HL-60 (cell line): Measurements from ENCODE around the gene IL31RA.

Experiments used
- POLR2AphosphoS5 ChIP-seq: IDR thresholded peaks from 2 replicates; pipeline ENCODE4 v1.6.1; 2012; ENCODE audit warnings: low read depth
- REST ChIP-seq: IDR thresholded peaks from 2 replicates; pipeline ENCODE4 v1.6.1; 2012; ENCODE audit warnings: low read depth; ENCODE audit not compliant: insufficient replicate concordance
- SPI1 ChIP-seq: IDR thresholded peaks from 2 replicates; pipeline ENCODE4 v1.6.1; 2012; ENCODE audit warnings: low read depth, mild to moderate bottlenecking, borderline replicate concordance
- TF ChIP-seq, protein P1 (sequence below): IDR thresholded peaks from one replicate; pipeline ENCODE4 v1.5.1; 2011; ENCODE audit warnings: low read length, control low read depth, inconsistent platforms; ENCODE audit not compliant: insufficient read depth

DNA sequence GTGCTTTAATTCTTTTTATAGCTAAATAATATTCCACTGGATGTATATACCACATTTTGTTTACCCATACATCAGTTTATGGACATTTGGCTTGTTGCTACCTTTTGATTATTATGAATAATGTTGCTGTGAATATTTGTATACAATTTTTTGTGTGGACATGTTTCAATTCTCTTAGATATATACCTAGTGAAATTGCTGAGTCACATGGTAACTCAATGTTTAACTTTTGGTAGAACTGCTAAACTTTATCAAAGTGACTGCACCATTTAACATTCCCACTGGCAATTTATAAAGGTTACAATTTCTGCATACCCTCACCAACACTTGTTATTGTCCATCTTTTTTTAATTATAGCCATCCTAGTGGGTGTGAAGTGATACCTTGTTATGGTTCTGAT, 22.1 kb downstream of the IL31RA start:
- no peak for TF ChIP-seq POLR2AphosphoS5
- TF ChIP-seq, protein P1, sequence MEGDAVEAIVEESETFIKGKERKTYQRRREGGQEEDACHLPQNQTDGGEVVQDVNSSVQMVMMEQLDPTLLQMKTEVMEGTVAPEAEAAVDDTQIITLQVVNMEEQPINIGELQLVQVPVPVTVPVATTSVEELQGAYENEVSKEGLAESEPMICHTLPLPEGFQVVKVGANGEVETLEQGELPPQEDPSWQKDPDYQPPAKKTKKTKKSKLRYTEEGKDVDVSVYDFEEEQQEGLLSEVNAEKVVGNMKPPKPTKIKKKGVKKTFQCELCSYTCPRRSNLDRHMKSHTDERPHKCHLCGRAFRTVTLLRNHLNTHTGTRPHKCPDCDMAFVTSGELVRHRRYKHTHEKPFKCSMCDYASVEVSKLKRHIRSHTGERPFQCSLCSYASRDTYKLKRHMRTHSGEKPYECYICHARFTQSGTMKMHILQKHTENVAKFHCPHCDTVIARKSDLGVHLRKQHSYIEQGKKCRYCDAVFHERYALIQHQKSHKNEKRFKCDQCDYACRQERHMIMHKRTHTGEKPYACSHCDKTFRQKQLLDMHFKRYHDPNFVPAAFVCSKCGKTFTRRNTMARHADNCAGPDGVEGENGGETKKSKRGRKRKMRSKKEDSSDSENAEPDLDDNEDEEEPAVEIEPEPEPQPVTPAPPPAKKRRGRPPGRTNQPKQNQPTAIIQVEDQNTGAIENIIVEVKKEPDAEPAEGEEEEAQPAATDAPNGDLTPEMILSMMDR: no peak
- TF ChIP-seq REST: no peak
- no peak for TF ChIP-seq SPI1
